Measurements from ENCODE around the gene ZNF532.

- TF ChIP-seq CTCF (IDR thresholded peaks at IDR 0.05 in 4 of 5, conservative IDR thresholded peaks at IDR 0.05 in 1 of 5) (no peak), POLR2A (IDR thresholded peaks at IDR 0.05) (no peak)
Observed at GRCh38 chr18:58977801-58978200, 113.1 kb downstream of the ZNF532 start.

Measured in gastrocnemius medialis (tissue), 4 donors.